NCI-H1417 treated with DMSO at 0.1 percent for 48 hours (cell line): ENCODE results near the gene CHADL.

Experiments used
- DNase-seq: peaks from one replicate; lab custom pipeline; 2025; lab: John Stamatoyannopoulos, UW

CHADL gene

GRCh38 chr22:41256254-41257253 is 15.8 kb upstream of the CHADL start:
- no peak for DNase-seq

DNA sequence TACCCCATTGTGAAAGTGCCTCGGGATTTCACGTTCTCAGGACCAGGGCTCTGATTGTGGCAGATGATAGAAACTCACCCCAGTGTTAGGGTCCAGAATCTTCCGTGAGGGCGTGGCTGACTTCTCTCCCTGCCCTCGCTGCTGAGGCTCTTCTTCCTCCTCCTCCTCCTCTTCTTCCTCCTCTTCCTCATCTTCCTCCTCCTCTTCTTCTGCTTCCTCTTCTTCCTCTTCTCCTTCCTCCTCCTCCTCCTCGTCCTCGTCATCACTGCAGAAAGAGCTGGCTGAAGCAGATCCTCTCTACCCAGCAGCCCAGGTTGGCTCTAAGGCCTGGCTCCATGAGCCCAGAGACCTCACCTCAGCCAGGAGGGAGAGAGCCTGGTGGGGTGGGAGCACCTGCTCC is 13.5 kb upstream of the CHADL start:
- DNase-seq, result no peak

- DNase-seq, result no peak
Observed at GRCh38 chr22:41252365-41252764, 11.6 kb upstream of the CHADL start.

DNA sequence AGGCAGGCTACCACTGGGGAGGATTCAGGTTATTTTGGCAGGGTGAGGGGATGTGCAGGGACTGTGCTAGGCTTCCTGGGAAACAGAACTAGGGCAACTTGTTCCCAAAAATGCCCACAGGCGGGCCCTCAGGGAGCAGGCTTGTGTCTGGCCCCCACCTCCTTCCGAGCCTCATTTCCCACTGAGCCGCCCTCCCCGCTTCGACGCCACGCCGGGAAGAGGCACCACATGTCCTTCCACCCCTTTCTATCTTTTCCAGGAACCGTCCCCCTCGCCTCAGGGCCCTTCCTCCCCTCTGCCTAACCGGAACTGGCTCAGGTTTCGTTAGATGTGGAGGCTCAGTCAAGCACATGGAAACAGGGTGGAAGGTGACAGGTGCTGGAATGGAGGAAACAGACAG is 9.4 kb upstream of the CHADL start:
- no peak for DNase-seq

- no peak for DNase-seq
Observed at GRCh38 chr22:41249442-41249841, 8.7 kb upstream of the CHADL start.

- no peak for DNase-seq
Observed at GRCh38 chr22:41248758-41249157, 8.0 kb upstream of the CHADL start.

DNA sequence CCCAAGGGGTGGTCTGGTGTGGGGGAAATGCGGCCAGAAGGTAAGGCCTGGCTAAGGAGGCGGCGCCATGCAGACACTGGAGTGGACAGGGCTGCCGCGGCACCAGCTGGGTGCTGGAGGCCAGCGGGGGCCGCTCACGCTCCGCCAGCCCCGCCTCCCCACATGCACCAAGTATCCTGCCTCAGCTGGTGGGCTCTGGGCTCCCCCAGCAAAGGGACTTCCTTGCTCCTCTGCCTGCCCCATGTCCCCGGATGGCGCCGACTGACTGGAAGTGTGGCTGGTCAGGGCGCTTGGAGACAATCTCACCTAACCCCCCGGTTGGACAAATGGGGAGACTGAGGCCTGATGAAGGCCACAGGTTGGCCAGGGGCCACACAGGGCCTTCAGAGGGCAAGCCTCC is 7.6 kb upstream of the CHADL start:
- no peak for DNase-seq

- DNase-seq, result no peak
Observed at GRCh38 chr22:41247703-41248102, 7.0 kb upstream of the CHADL start.

DNA sequence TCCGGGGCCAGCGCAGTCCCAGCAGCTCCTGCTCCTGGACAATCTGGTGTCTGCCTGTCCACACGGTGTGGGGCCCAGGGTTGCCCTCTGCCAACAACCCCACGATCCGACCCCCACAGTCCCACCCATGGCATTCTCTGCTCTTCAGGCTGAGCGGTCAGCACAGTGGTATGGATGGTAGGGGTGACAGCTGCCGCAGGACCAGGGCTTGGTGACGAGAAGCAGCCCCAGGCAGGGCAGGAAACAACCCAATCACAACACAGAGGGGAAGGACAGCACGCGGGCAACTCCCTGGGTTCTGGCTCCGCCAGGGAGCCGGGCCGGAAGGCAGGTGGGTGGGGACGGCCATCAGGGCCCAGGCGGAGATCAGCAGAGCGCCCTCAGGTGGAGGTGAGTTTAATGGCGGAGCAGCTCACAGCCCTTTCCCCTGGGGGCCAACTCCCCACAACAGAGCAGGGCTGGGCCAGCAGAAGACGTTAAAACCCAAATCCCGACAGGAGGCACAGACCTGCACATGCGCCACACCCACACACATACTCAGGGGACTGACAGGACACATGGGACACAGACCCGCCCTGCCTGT is 5.3 kb upstream of the CHADL start:
- DNase-seq, result no peak

DNA sequence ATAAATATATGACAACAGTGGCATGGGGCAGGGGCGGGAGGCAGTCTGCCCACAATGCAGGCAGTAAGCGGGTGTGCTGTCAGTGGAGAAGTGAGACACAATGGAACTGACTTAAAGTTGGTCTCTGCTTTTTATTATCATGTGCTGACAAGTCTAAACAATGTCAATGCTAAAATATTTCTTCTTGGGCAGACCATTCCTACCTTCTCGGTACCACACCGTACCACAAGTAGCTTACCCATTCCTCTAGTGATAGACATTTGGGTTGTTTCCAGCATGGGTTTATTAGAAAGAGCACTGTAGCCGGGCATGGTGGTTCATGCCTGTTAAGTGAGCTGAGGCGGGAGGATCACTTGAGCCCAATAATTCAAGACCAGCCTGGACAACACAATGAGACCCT is 2.6 kb upstream of the CHADL start:
- no peak for DNase-seq

GRCh38 chr22:41242396-41243117 is 1.8 kb upstream of the CHADL start:
- no peak for DNase-seq

DNA sequence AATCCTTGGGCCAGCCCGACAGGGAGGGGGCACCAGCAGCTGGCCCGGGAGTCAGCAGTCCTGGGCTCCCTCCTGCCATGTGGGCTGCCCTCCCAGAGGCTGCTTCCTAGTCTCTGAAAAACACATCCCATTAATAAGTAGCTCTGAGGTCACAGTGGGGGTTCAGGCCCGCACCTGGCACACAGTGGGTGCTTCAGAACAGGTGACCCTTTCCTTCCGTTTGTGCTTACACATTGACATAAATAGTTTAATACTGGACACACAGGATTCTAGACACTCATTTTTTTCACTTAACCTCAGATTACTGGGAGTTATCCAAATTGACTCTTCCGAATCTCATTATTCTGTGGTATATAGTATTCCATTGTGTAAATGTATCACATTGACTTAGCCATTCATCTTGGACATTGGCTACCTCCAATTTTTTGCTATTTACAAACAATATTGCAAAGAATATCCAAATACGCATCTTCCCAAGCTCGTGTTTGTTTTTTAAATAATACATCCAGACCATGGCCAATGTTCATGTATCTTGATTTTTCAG is 474 bp upstream of the CHADL start:
- no peak for DNase-seq

DNA sequence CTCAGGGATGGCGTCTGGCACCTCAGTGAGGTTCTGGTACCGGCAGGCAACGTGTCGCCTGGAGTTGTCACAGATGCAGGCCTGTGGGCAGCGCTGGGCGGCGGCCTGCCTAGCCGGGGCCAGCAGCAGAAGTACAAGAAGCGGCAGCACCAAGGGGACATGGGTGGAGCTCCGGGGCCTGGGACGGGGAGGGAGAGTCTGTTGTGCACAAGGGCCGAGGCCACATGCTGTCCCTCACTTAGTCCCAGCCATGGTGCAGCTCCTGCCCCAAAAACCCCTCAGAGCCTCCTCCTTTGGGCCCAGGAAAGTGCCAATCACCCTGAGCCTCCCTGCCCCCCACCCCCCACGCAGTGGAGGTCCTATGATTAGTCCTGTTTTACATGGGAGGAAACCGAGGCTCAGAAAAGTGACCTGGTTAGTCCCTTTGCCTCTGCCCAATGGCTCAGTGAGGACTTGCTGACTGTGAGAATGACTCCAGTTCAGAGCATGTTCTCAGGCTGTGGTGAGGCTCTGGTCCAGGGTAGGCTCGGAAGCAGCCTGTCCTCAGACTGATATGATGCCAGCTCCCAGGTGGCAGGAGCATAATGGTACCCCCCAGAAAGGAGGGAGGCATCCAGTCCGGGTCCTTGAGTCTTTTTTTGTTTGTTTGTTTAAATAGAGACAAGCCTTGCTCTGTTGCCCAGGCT is 1.1 kb downstream of the CHADL start:
- DNase-seq, result no peak

GRCh38 chr22:41238570-41239442 is 1.9 kb downstream of the CHADL start:
- no peak for DNase-seq

GRCh38 chr22:41237707-41238569 is 2.8 kb downstream of the CHADL start:
- no peak for DNase-seq

GRCh38 chr22:41237036-41237706 is 3.6 kb downstream of the CHADL start:
- DNase-seq, result no peak

DNA sequence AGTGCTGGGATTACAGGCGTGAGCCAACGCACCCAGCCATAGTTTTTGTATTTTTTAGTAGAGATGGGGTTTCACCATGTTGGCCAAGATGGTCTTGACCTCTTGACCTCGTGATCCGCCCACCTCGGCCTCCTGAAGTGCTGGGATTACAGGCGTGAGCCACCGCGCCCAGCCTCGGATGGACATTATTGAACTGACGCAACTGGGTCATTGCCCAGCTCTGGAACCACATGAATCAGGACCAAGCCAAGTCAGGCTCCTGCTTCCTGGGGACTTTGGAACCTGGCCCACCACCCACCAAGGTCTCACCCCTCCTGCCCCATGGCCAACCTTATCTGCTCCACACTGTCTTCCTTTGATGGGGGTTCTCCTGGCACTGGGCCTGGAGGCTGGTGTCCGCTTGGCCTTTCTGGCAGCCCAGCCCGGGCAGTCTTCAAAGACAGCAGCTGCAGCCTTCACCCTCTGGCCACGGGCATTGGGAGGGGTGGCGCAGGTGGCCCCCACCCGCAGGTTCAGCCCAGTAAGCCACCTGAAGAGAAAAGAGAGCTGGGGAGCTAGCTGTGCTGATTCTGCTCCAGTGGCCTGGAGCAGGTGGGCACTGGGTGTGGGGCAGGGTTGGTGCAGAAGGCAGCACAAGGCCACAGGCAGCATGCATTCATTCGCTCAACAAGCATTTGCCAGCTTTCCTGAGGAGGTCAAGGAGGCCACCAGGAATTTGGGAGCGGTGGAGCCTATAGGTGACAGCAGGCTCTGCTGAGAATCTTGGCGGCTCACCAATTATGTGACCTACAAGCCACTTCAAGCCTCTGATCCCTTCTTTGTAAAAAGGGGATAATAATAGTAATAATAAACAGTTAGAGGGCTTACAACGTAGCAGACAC is 5.7 kb downstream of the CHADL start:
- DNase-seq, result no peak

DNA sequence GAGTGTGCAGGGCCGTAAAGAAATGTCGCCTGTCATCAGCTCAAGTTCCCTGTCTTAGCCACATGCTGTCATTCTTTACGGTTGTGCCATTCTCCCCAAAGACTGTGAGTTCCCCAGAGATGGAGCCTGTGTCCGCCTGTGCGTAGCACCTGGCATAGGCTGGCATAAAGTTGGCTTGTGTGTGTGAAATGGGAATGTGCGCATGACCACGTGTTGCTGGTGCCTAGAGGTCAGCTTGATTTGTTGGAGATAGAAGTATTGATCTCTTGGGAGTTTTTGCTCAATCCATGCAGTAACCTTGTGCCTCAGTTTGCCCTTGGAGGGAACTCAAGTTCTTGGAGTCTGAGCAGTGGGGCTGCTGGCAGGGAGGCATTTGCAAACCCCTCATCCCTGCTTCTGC is 9.4 kb downstream of the CHADL start:
- DNase-seq, result no peak
